H9 (cell line): ENCODE results near the gene DNMBP. TPM values are rescaled to one million over a fixed set of nuclear protein-coding genes. Genes with fewer than 3 reads are reported as not detected.
A peak's percentile ranks its signal among the peaks of the same experiment; 100 is the strongest.

Experiments
- DNase-seq: peaks from one replicate; pipeline ENCODE4 v3.0.0-alpha.2; 2017
- H2AFZ ChIP-seq: one replicate; pipeline ENCODE4 v1.6.1; 2013; ENCODE audit warnings: mild to moderate bottlenecking, low read length, control low read depth, moderate library complexity
- H2AK5ac ChIP-seq: 2 replicates; pipeline ENCODE4 v1.6.1; 2013; ENCODE audit warnings: low read length, control low read depth, mixed read lengths; ENCODE audit not compliant: insufficient read length
- H2BK120ac ChIP-seq: one replicate; pipeline ENCODE4 v1.6.1; 2013; ENCODE audit warnings: low read depth, mild to moderate bottlenecking, low read length, control low read depth, inconsistent platforms; ENCODE audit not compliant: poor library complexity, severe bottlenecking
- H2BK12ac ChIP-seq: 2 replicates; pipeline ENCODE4 v1.6.1; 2013; ENCODE audit warnings: low read length, control low read depth, mixed read lengths, low read depth; ENCODE audit not compliant: insufficient read length
- H2BK15ac ChIP-seq: 2 replicates; pipeline ENCODE4 v1.6.1; 2013; ENCODE audit warnings: low read depth, low read length, control low read depth
- H2BK20ac ChIP-seq: one replicate; pipeline ENCODE4 v1.6.1; 2013; ENCODE audit warnings: low read depth, mild to moderate bottlenecking, low read length, control low read depth, inconsistent platforms; ENCODE audit not compliant: poor library complexity, severe bottlenecking
- H2BK5ac ChIP-seq: 2 replicates; pipeline ENCODE4 v1.6.1; 2013; ENCODE audit warnings: low read length, control low read depth, mixed read lengths; ENCODE audit not compliant: insufficient read length
- H3K14ac ChIP-seq: 2 replicates; pipeline ENCODE4 v1.6.1; 2013; ENCODE audit warnings: low read length, control low read depth; ENCODE audit not compliant: insufficient read depth
- H3K18ac ChIP-seq: 2 replicates; pipeline ENCODE4 v1.6.1; 2013; ENCODE audit warnings: low read depth, mild to moderate bottlenecking, mixed read lengths, low read length, control low read depth; ENCODE audit not compliant: insufficient read length
- H3K23ac ChIP-seq: 2 replicates; pipeline ENCODE4 v1.6.1; 2013; ENCODE audit warnings: low read length, control low read depth, mixed read lengths, low read depth; ENCODE audit not compliant: insufficient read length
- H3K23me2 ChIP-seq: 2 replicates; pipeline ENCODE4 v1.6.1; 2013; ENCODE audit warnings: low read depth, mild to moderate bottlenecking, mixed read lengths, low read length, control low read depth; ENCODE audit not compliant: insufficient read length, poor library complexity, severe bottlenecking
- H3K27ac ChIP-seq: 2 replicates; pipeline ENCODE4 v1.5.1; 2013; ENCODE audit warnings: low read length, control low read depth, mixed read lengths, low read depth; ENCODE audit not compliant: insufficient read length
- H3K27me3 ChIP-seq: 2 replicates; pipeline ENCODE4 v1.6.1; 2013; ENCODE audit warnings: low read length, control low read depth, inconsistent platforms; ENCODE audit not compliant: insufficient read depth
- H3K4ac ChIP-seq: 2 replicates; pipeline ENCODE4 v1.6.1; 2013; ENCODE audit warnings: low read depth, mild to moderate bottlenecking, control low read depth, inconsistent platforms, low read length, moderate library complexity
- H3K4me1 ChIP-seq: 2 replicates; pipeline ENCODE4 v1.6.1; 2013; ENCODE audit warnings: low read length, control low read depth, inconsistent platforms; ENCODE audit not compliant: insufficient read depth
- H3K4me2 ChIP-seq: 2 replicates; pipeline ENCODE4 v1.6.1; 2013; ENCODE audit warnings: low read length, control low read depth, mixed read lengths; ENCODE audit not compliant: insufficient read length, insufficient read depth
- H3K56ac ChIP-seq: 2 replicates; pipeline ENCODE4 v1.6.1; 2013; ENCODE audit warnings: low read depth, mild to moderate bottlenecking, mixed read lengths, low read length, control low read depth; ENCODE audit not compliant: insufficient read length
- H3K79me1 ChIP-seq: 2 replicates; pipeline ENCODE4 v1.6.1; 2013; ENCODE audit warnings: low read depth, mild to moderate bottlenecking, moderate library complexity, low read length, control low read depth, inconsistent platforms; ENCODE audit not compliant: insufficient read depth, poor library complexity, severe bottlenecking
- H3K79me2 ChIP-seq: 2 replicates; pipeline ENCODE4 v1.6.1; 2013; ENCODE audit warnings: low read length, control low read depth, inconsistent platforms; ENCODE audit not compliant: insufficient read depth
- H3K9ac ChIP-seq: 2 replicates; pipeline ENCODE4 v1.6.1; 2013; ENCODE audit warnings: low read length, control low read depth, mixed read lengths; ENCODE audit not compliant: insufficient read length; ENCODE audit errors: extremely low read depth
- H3K9me3 ChIP-seq: one replicate; pipeline ENCODE4 v1.6.1; 2013; ENCODE audit warnings: low read depth, low read length, inconsistent platforms; ENCODE audit not compliant: control insufficient read depth
- H3T11ph ChIP-seq: one replicate; pipeline ENCODE4 v1.6.1; 2013; ENCODE audit warnings: mild to moderate bottlenecking, low read length, control low read depth, inconsistent platforms
- H4K20me1 ChIP-seq: one replicate; pipeline ENCODE4 v1.6.1; 2013; ENCODE audit not compliant: control insufficient read depth, insufficient read length, insufficient read depth
- H4K5ac ChIP-seq: 2 replicates; pipeline ENCODE4 v1.6.1; 2013; ENCODE audit warnings: low read depth, mild to moderate bottlenecking, mixed read lengths, low read length, control low read depth; ENCODE audit not compliant: insufficient read length
- H4K8ac ChIP-seq: replicated peaks from 2 replicates; pipeline ENCODE4 v1.6.1; 2013; ENCODE audit warnings: low read length, control low read depth, mixed read lengths, low read depth; ENCODE audit not compliant: insufficient read length
- H4K91ac ChIP-seq: 2 replicates; pipeline ENCODE4 v1.6.1; 2013; ENCODE audit warnings: low read depth, mild to moderate bottlenecking, moderate library complexity, mixed read lengths, low read length, control low read depth; ENCODE audit not compliant: insufficient read length
- H3K27ac Mint-ChIP-seq, 3 experiments: 2 replicates in 2 of 3; 3 replicates in 1 of 3; pipeline ENCODE4 v1.8.0; 2020 to 2021; ENCODE audit warnings: mixed read lengths in 3 of 3, mild to moderate bottlenecking in 1 of 3, moderate library complexity in 1 of 3
- H3K27me3 Mint-ChIP-seq: 2 replicates; pipeline ENCODE4 v1.8.0; 2021; ENCODE audit warnings: low read depth, mild to moderate bottlenecking, moderate library complexity, mixed read lengths
- H3K36me3 Mint-ChIP-seq, 3 experiments: 2 replicates in 2 of 3; 3 replicates in 1 of 3; pipeline ENCODE4 v1.8.0; 2020 to 2021; ENCODE audit warnings: low read depth in 3 of 3, mixed read lengths in 3 of 3; ENCODE audit not compliant: insufficient read depth in 1 of 3
- H3K4me1 Mint-ChIP-seq, 2 experiments: 2 replicates each; pipeline ENCODE4 v1.8.0; 2020; ENCODE audit warnings: mixed read lengths in 2 of 2
- H3K4me3 Mint-ChIP-seq, 2 experiments: 2 replicates in 1 of 2; 3 replicates in 1 of 2; pipeline ENCODE4 v1.8.0; 2020 to 2021; ENCODE audit warnings: mild to moderate bottlenecking in 2 of 2, mixed read lengths in 2 of 2, moderate library complexity in 1 of 2
- H3K9me3 Mint-ChIP-seq, 2 experiments: 2 replicates in 1 of 2; 3 replicates in 1 of 2; pipeline ENCODE4 v1.8.0; 2020; ENCODE audit warnings: mild to moderate bottlenecking in 2 of 2, mixed read lengths in 2 of 2, moderate library complexity in 1 of 2
- WGBS: extraction: QIAGEN DNeasy Blood & Tissue Kit; methylation state at CpG from one replicate; pipeline ENCODE4 v1.1.7; 2013; ENCODE audit warnings: missing lambda C conversion rate, low lambda C conversion rate, mixed read lengths; ENCODE audit not compliant: insufficient read length; ENCODE audit errors: extremely low coverage; 5-methylcytosine and 5-hydroxymethylcytosine counted together
- total RNA-seq: library from RNA; stranded (reverse); gene quantifications from 2 replicates; pipeline ENCODE4 v1.2.1, GENCODE V29; 2021
- TF ChIP-seq, protein P1 (sequence below): fragments of 200-600 bp; sonication (generic); conservative IDR thresholded peaks from 3 replicates; pipeline ENCODE4 v1.8.0; 2021; ENCODE audit warnings: antibody characterized with exemption, mild to moderate bottlenecking

DNMBP gene
- total RNA-seq, 1 experiment from 2014 or later, result 25.6 TPM

DNA sequence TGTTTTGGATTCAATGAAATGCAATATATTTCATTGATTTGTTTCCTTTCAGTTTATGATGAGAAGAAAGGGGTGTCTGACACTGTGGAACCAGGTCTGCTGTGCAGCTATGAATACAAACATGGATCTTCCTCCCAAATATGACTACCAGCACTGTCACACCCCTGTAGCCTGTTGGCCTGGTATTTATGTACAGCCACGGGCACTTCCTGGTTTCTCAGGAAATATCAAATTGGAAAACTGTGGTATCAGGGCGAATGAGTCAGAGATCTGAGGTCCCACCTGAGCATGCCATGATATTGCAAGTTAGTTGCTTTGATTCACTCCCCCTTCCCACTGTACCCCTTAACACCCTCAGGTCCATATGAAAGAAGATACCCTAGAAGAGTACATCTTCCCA lies 87.8 kb downstream of the DNMBP start:
- Histone ChIP-seq H3K56ac (no peak overlapping the region), H3K23me2 (no peaks in the 10 kb centered on the region), H3K27ac (no peak overlapping the region), H2BK5ac (no peak overlapping the region), H2AFZ (no peak overlapping the region), H2BK20ac (no peak overlapping the region), H3K27me3 (no peaks in the 10 kb centered on the region), H3K23ac (no peak overlapping the region), H3K14ac (no peak overlapping the region), H3K79me2 (no peaks in the 10 kb centered on the region), H3K9ac (no peak overlapping the region), H4K8ac (no peak overlapping the region), H3K18ac (no peak overlapping the region), H4K91ac (no peak overlapping the region), H2BK15ac (no peak overlapping the region), H2BK12ac (no peak overlapping the region), H3K4me1 (no peaks in the 10 kb centered on the region; the same call in 1 of the 2 replicates), H3K4me2 (no peak overlapping the region), H4K5ac (no peak overlapping the region), H4K20me1 (no peaks in the 10 kb centered on the region), H2AK5ac (no peak overlapping the region), H3K4ac (no peak overlapping the region), H3K79me1 (no peaks in the 10 kb centered on the region), H3K9me3 (no peaks in the 10 kb centered on the region), H2BK120ac (no peak overlapping the region), H3T11ph (no peak overlapping the region)
- no peak for DNase-seq
- H3K4me1 Mint-ChIP-seq, result peaks cover 16 to 25% of the 10 kb centered on the region in 2 experiments
- peaks cover 0 to 7% (median 0%) of the 10 kb centered on the region in 3 experiments; a peak in 2 of 7 replicates for H3K36me3 Mint-ChIP-seq
- peak overlapping the region in 1 of 3 experiments; percentile 62; a peak in 2 of 7 replicates for H3K27ac Mint-ChIP-seq
- H3K4me3 Mint-ChIP-seq, result no peak overlapping the region
- H3K27me3 Mint-ChIP-seq, result no peaks in the 10 kb centered on the region
- TF ChIP-seq, protein P1, sequence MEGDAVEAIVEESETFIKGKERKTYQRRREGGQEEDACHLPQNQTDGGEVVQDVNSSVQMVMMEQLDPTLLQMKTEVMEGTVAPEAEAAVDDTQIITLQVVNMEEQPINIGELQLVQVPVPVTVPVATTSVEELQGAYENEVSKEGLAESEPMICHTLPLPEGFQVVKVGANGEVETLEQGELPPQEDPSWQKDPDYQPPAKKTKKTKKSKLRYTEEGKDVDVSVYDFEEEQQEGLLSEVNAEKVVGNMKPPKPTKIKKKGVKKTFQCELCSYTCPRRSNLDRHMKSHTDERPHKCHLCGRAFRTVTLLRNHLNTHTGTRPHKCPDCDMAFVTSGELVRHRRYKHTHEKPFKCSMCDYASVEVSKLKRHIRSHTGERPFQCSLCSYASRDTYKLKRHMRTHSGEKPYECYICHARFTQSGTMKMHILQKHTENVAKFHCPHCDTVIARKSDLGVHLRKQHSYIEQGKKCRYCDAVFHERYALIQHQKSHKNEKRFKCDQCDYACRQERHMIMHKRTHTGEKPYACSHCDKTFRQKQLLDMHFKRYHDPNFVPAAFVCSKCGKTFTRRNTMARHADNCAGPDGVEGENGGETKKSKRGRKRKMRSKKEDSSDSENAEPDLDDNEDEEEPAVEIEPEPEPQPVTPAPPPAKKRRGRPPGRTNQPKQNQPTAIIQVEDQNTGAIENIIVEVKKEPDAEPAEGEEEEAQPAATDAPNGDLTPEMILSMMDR, result no peak
- no CpG with 5 or more reads among the region's 2 CpGs for WGBS
- H3K9me3 Mint-ChIP-seq, result no peaks in the 10 kb centered on the region
